Measurements from ENCODE around the gene MAB21L4.

MAB21L4 gene

GRCh38 chr2:240895656-240896388 is at the start of gene MAB21L4:
MAB21L4 (minus strand) TSS chr2:240896156; CDS start chr2:240895997, 159 bp downstream.
- H3K36me3 Mint-ChIP-seq, result no peaks in the 10 kb centered on the region
- peaks cover 6% of the 10 kb centered on the region for H3K4me1 Mint-ChIP-seq
- H3K9me3 Mint-ChIP-seq, result no peaks in the 10 kb centered on the region
- H3K27ac Mint-ChIP-seq, result no peak within 1 kb of the TSS
- ATAC-seq (no peak), DNase-seq (ENCODE audit: low spot score in 2 of 2) (no peak)
- H3K4me3 Mint-ChIP-seq, result no peak within 1 kb of the TSS

DNA sequence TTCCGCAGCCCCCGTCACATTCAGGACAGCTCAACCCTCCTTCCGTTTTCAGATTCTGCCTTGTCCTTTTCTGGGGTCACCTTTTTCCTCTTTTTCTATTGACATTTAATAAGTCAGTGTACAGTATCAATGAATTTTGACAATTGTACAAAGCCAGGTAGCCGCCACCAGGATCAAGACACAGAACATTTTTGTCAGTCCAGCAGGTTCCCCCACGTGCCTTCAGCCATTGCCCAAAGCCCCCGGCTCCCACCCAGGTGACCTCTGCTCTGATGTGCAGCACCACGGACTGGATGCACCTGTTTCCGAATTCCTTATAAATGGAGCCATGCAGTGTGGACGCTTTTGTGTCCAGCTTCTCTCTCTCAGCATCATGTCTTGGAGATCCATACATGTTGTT is 40.1 kb upstream of the MAB21L4 start:
- H3K4me1 Mint-ChIP-seq, result no peaks in the 10 kb centered on the region
- no peaks in the 10 kb centered on the region for H3K9me3 Mint-ChIP-seq
- DNase-seq (ENCODE audit: low spot score in 2 of 2) (no peak), ATAC-seq (no peak)
- H3K27ac Mint-ChIP-seq, result no peak overlapping the region
- no peaks in the 10 kb centered on the region for H3K36me3 Mint-ChIP-seq
- no peak overlapping the region for H3K4me3 Mint-ChIP-seq

DNA sequence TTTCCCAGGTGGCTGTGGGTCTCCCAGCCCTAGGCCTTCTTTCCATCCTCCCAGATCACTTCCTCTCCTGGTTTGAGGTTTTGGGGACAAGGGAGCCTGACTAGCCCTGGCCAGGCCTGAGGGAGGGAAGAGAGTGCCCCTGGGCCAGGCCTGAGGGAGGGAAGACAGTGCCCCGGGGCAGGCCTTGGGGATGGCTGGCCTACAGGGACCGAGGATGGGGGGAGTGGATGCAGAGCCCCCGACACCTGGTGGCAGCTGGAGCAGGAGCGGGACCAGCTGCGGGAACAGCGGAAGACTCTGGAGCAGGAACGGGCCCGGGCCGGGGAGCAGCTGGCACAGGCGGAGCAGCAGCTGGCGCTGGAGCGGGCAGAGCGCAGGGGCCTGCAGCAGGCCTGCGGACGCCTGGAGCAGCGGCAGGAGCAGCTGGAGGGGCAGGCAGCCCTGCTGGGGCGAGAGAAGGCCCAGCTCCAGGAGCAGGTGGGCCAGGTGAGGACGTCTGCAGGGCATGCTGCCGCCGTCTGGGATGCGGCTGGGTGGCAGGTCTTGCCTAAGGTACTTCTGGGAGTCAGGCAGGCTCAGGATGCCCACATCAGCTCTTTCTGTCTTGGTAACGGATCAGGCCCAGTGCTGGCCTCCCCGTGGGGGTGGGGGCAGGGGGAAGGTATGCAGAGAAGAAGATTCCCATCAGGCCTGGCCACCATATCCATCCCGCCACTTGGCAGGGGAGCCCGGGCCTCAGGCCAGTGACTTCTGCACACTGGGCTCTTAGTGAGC is 39.3 kb upstream of the MAB21L4 start:
- Mint-ChIP-seq H3K27ac (no peak overlapping the region), H3K4me3 (no peak overlapping the region), H3K4me1 (no peaks in the 10 kb centered on the region), H3K9me3 (no peaks in the 10 kb centered on the region), H3K36me3 (no peaks in the 10 kb centered on the region)
- ATAC-seq (no peak), DNase-seq (ENCODE audit: low spot score in 2 of 2) (no peak)

DNA sequence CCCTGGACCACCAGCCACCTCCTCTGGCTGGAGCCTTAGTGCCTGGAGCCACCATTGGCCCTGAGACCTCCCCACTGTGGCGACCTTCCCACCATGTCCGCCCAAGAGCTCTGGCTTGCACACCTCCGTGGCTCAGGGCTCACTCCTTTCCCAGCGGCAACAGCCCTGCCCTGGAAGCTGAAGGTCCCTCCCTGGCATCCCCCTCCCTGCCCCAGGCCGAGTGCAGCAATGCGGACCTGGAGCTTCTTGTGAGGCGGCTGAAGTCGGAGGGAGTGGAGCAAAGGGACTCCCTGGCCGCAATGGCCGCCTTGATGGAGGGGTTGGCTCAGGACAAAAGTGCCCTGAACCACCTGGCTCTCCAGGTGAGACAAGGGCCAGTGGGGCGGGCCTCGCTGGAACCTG is 38.7 kb upstream of the MAB21L4 start:
- H3K9me3 Mint-ChIP-seq, result no peaks in the 10 kb centered on the region
- no peak overlapping the region for H3K27ac Mint-ChIP-seq
- DNase-seq (ENCODE audit: low spot score in 2 of 2) (no peak), ATAC-seq (no peak)
- H3K4me3 Mint-ChIP-seq, result no peak overlapping the region
- no peaks in the 10 kb centered on the region for H3K36me3 Mint-ChIP-seq
- H3K4me1 Mint-ChIP-seq, result no peaks in the 10 kb centered on the region

GRCh38 chr2:240933966-240934700 is 38.2 kb upstream of the MAB21L4 start:
- Mint-ChIP-seq H3K27ac (no peak overlapping the region), H3K4me1 (no peaks in the 10 kb centered on the region)
- ATAC-seq, result no peak

DNA sequence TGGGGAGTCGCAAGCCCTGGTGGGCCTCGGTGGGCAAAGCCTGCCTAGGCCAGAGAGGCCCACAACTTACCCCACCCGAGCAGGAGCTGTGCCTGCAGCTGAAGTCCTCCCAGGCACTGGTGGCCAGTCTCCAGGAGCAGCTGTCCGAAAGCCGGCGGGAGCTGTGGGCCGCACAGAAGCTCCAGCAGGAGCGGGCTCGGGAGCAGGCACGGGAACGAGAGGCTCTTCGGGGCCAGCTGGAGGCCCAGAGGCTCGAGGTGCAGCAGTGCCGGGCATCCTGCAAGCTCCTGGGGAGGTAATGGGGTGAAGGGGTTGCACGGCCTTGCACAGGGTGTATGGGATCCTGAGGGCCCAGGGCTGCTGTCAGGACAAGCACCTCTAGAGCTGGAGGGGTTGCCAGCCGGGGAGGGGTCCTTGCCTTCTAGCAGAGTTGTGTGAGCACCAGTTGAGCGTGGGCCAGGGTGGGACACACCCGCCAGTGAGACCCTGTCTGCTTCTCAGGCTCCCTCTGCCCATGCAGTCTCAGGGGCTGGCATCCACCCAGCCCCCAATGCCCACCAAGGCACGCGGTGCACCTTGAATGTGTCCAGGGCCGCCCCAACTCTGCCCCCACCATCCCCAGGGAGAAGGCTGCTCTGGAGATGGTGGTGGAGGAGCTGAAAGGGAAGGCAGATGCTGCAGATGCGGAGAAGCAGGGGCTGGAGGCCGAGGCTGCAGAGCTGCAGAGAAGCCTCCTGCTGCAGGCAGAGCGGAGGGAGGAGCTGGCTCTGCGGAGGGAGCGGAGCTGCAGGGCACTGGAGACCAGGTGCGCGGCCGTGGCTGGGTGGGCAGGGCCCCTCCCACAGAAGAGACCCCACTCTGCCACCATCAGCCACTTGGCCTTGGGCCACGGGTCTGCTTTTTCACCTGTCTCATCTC is 37.4 kb upstream of the MAB21L4 start:
- no peaks in the 10 kb centered on the region for H3K36me3 Mint-ChIP-seq
- no peak overlapping the region for H3K27ac Mint-ChIP-seq
- H3K4me1 Mint-ChIP-seq, result no peaks in the 10 kb centered on the region
- ATAC-seq (no peak), DNase-seq (ENCODE audit: low spot score in 2 of 2) (no peak)
- no peak overlapping the region for H3K4me3 Mint-ChIP-seq
- no peaks in the 10 kb centered on the region for H3K9me3 Mint-ChIP-seq

More at GRCh38 chr2:240933966-240934700, 38.2 kb upstream of the MAB21L4 start:
- Mint-ChIP-seq H3K4me3 (no peak overlapping the region), H3K36me3 (no peaks in the 10 kb centered on the region), H3K9me3 (no peaks in the 10 kb centered on the region)
- no peak for DNase-seq (ENCODE audit: low spot score in 2 of 2)

DNA sequence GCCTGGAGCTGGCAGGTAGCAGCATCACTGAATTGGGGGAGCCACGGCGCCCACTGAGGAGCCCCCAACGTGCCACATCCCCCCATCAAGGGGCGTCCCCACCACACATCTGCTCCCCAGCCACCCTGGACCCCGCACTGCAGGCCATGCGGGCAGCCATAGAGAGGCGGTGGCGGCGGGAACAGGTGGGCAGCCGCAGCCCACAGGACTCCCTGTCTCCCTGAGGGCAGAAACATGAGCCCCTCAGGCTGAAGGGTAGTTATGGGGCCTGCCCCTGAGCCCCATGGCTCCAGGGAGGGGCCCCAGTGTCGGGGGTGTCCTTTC is 36.7 kb upstream of the MAB21L4 start:
- H3K27ac Mint-ChIP-seq, result no peak overlapping the region
- DNase-seq (ENCODE audit: low spot score in 2 of 2) (no peak), ATAC-seq (no peak)
- H3K4me1 Mint-ChIP-seq, result no peaks in the 10 kb centered on the region
- no peak overlapping the region for H3K4me3 Mint-ChIP-seq
- no peaks in the 10 kb centered on the region for H3K36me3 Mint-ChIP-seq
- H3K9me3 Mint-ChIP-seq, result no peaks in the 10 kb centered on the region

GRCh38 chr2:240932001-240932723 is 36.2 kb upstream of the MAB21L4 start:
- DNase-seq (ENCODE audit: low spot score in 2 of 2), result no peak
- Mint-ChIP-seq H3K27ac (no peak overlapping the region), H3K9me3 (no peaks in the 10 kb centered on the region), H3K4me3 (no peak overlapping the region), H3K4me1 (no peaks in the 10 kb centered on the region), H3K36me3 (no peaks in the 10 kb centered on the region)
- ATAC-seq, result no peak

DNA sequence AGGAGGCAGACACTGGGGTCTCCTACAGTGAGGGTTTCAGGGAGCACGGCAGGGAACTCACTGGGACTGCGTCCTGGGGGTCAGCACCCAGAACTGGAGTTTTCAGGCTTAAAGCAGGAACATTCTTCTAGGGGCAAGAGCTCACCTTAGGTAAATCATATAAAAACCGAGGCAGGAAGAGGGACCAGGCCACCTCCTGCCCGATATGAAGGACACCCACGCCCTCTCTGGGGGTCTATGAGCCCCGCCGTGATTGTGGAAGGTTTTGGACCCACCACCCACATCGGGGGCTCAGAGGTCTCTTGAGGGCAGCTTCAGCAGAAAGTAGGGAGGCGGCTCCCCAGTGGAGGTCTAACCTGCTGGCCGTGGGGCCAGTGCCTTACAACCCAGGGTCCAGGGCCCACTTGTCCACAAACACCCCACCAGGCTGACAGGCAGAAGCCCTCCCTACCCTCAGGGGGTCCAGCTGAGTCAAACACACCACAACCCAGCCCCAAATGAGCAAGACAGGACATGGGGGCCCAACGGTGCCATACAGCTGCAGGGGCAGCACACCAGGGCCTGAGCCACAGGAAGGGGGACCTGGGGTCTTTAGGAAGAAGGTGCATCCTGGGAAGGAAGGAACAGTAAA is 35.5 kb upstream of the MAB21L4 start:
- Mint-ChIP-seq H3K9me3 (no peaks in the 10 kb centered on the region), H3K4me1 (no peaks in the 10 kb centered on the region), H3K4me3 (no peak overlapping the region), H3K27ac (no peak overlapping the region), H3K36me3 (no peaks in the 10 kb centered on the region)
- ATAC-seq, result no peak
- no peak for DNase-seq (ENCODE audit: low spot score in 2 of 2)

DNA sequence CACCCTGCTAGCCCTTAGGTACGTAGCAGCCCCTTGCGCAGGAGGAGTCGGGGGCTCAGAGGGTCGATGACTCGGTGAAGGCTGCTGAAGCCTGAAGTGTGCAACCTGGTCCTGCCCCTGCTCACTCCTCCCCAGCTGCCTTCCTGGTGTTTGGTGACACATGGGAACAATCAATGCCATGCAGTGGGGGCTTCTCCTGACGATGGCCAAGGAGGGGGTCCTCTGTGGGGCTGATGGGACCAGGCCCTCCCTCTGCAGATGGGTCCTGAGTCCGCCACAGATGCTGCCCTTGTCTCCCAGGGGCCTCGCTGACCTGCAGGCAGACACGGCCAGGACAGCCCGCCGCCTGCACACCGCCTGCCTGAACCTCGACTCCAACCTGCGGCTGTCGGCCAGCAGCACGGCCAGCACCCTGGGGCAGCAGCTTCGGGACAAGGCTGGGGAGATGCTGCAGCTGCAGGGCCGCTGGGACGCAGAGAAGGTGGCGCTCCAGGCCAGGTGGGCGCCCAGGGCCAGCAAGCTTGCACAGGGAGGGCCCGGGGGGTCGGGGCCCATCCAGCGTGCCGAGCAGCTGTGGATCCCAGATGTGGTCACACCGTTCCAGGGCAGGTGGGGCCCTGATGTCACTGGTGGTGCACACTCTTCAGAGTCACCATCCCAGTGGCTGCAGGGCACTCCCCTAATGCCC is 34.8 kb upstream of the MAB21L4 start:
- Mint-ChIP-seq H3K9me3 (no peaks in the 10 kb centered on the region), H3K36me3 (no peaks in the 10 kb centered on the region), H3K4me3 (no peak overlapping the region), H3K4me1 (no peaks in the 10 kb centered on the region), H3K27ac (no peak overlapping the region)
- DNase-seq (ENCODE audit: low spot score in 2 of 2), result no peak
- no peak for ATAC-seq

GRCh38 chr2:240930096-240930630 is 34.2 kb upstream of the MAB21L4 start:
- DNase-seq (ENCODE audit: low spot score in 2 of 2) (no peak), ATAC-seq (no peak)
- Mint-ChIP-seq H3K36me3 (no peaks in the 10 kb centered on the region), H3K4me3 (no peak overlapping the region), H3K9me3 (no peaks in the 10 kb centered on the region), H3K4me1 (no peaks in the 10 kb centered on the region), H3K27ac (no peak overlapping the region)

- Mint-ChIP-seq H3K27ac (no peak overlapping the region), H3K9me3 (no peaks in the 10 kb centered on the region), H3K4me3 (no peak overlapping the region), H3K36me3 (no peaks in the 10 kb centered on the region), H3K4me1 (no peaks in the 10 kb centered on the region)
- ATAC-seq (no peak), DNase-seq (ENCODE audit: low spot score in 2 of 2) (no peak)
Observed at GRCh38 chr2:240929364-240930095, 33.6 kb upstream of the MAB21L4 start.
